HEK293 (cell line): Measurements from ENCODE around the gene GAK.

Experiments
- CTCF ChIA-PET: fragments of 350-600 bp; formaldehyde crosslinking; extraction: SDS; loops from one replicate; lab custom pipeline; 2021; ENCODE audit warnings: antibody characterized with exemption; lab: Yijun Ruan, JAX
- POLR2A ChIA-PET: fragments of 300-600 bp; formaldehyde crosslinking; extraction: SDS; loops from one replicate; lab custom pipeline; 2020; ENCODE audit warnings: antibody characterized with exemption, inconsistent platforms; lab: Yijun Ruan, JAX
- H3K27ac ChIP-seq: fragments of 200-500 bp; sonication (Bioruptor generic); 2 replicates; pipeline ENCODE4 v1.5.1; 2014; ENCODE audit warnings: low read depth, low read length, control low read depth, inconsistent platforms; ENCODE audit errors: extremely low read depth
- H3K36me3 ChIP-seq, 2 experiments: fragments of 200-500 bp in 1 of 2; sonication (Bioruptor generic) in 1 of 2; 1 replicate in 1 of 2; 2 replicates in 1 of 2; pipeline ENCODE4 v1.5.1; 2014 to 2017; ENCODE audit warnings: inconsistent platforms in 2 of 2, low read length in 2 of 2; ENCODE audit not compliant: control insufficient read depth in 2 of 2, insufficient read depth in 1 of 2
- H3K4me1 ChIP-seq: fragments of 200-500 bp; sonication (Bioruptor generic); 2 replicates; pipeline ENCODE4 v1.5.1; 2014; ENCODE audit warnings: mild to moderate bottlenecking, low read length, inconsistent platforms; ENCODE audit not compliant: control insufficient read depth, insufficient read depth
- H3K4me3 ChIP-seq: 2 replicates; pipeline ENCODE4 v1.5.1; 2011; ENCODE audit warnings: low read depth, mild to moderate bottlenecking, control low read depth, low read length, moderate library complexity
- H3K9me3 ChIP-seq: fragments of 200-500 bp; sonication (Bioruptor generic); 2 replicates; pipeline ENCODE4 v1.5.1; 2014; ENCODE audit warnings: low read depth, low read length, inconsistent platforms; ENCODE audit not compliant: control insufficient read depth, insufficient read depth
- ATF2 ChIP-seq: fragments of 450-650 bp; formaldehyde crosslinking; IDR thresholded peaks from 2 replicates; pipeline ENCODE4 v1.5.1; 2016; ENCODE audit warnings: missing biosample characterization, missing genetic modification characterization, low read depth
- GLI4 ChIP-seq: fragments of 450-650 bp; formaldehyde crosslinking; IDR thresholded peaks from 2 replicates; pipeline ENCODE4 v1.5.1; 2016; ENCODE audit warnings: missing biosample characterization, missing genetic modification characterization
- KLF17 ChIP-seq: fragments of 450-650 bp; formaldehyde crosslinking; IDR thresholded peaks from 2 replicates; pipeline ENCODE4 v1.5.1; 2016; ENCODE audit warnings: missing biosample characterization, missing genetic modification characterization
- MEIS1 ChIP-seq: sonication (generic); formaldehyde crosslinking; IDR thresholded peaks from 2 replicates; pipeline ENCODE4 v1.8.1; 2022; ENCODE audit warnings: missing genetic modification reagents, mild to moderate bottlenecking, borderline replicate concordance
- PRDM1 ChIP-seq: fragments of 450-650 bp; formaldehyde crosslinking; IDR thresholded peaks from 2 replicates; pipeline ENCODE4; 2016; ENCODE audit warnings: missing biosample characterization, missing genetic modification characterization
- SP2 ChIP-seq: fragments of 450-650 bp; formaldehyde crosslinking; IDR thresholded peaks from 2 replicates; pipeline ENCODE4 v1.5.1; 2016; ENCODE audit warnings: missing biosample characterization, missing genetic modification characterization
- ZBTB7A ChIP-seq: fragments of 450-650 bp; formaldehyde crosslinking; IDR thresholded peaks from 2 replicates; pipeline ENCODE4 v1.5.1; 2016; ENCODE audit warnings: low read depth, missing biosample characterization, missing genetic modification characterization
- ZFHX2 ChIP-seq: fragments of 450-650 bp; formaldehyde crosslinking; conservative IDR thresholded peaks from 2 replicates; pipeline ENCODE4 v1.5.1; 2016; ENCODE audit warnings: missing biosample characterization, missing genetic modification characterization
- ZNF132 ChIP-seq: fragments of 450-650 bp; formaldehyde crosslinking; IDR thresholded peaks from 2 replicates; pipeline ENCODE4 v1.5.1; 2017; ENCODE audit warnings: missing biosample characterization, missing genetic modification characterization, borderline replicate concordance
- ZNF146 ChIP-seq: fragments of 450-650 bp; formaldehyde crosslinking; IDR thresholded peaks from 2 replicates; pipeline ENCODE4 v1.5.1; 2016; ENCODE audit warnings: missing biosample characterization, missing genetic modification characterization
- ZNF155 ChIP-seq: fragments of 450-650 bp; formaldehyde crosslinking; IDR thresholded peaks from 2 replicates; pipeline ENCODE4 v1.5.1; 2016; ENCODE audit warnings: missing biosample characterization, missing genetic modification characterization
- ZNF175 ChIP-seq: fragments of 450-650 bp; formaldehyde crosslinking; IDR thresholded peaks from 2 replicates; pipeline ENCODE4 v1.5.1; 2016; ENCODE audit warnings: missing biosample characterization, missing genetic modification characterization
- ZNF239 ChIP-seq: fragments of 450-650 bp; formaldehyde crosslinking; IDR thresholded peaks from 2 replicates; pipeline ENCODE4 v1.5.1; 2016; ENCODE audit warnings: missing biosample characterization, missing genetic modification characterization
- ZNF280C ChIP-seq: fragments of 450-650 bp; formaldehyde crosslinking; IDR thresholded peaks from 2 replicates; pipeline ENCODE4 v1.5.1; 2016; ENCODE audit warnings: missing biosample characterization, missing genetic modification characterization
- ZNF324 ChIP-seq: fragments of 450-650 bp; formaldehyde crosslinking; IDR thresholded peaks from 2 replicates; pipeline ENCODE4 v1.5.1; 2016; ENCODE audit warnings: missing biosample characterization, missing genetic modification characterization
- ZNF350 ChIP-seq: fragments of 450-650 bp; formaldehyde crosslinking; IDR thresholded peaks from 2 replicates; pipeline ENCODE4 v1.5.0; 2017; ENCODE audit warnings: missing biosample characterization, mild to moderate bottlenecking, missing genetic modification characterization
- ZNF416 ChIP-seq: fragments of 450-650 bp; formaldehyde crosslinking; IDR thresholded peaks from 2 replicates; pipeline ENCODE4 v1.5.1; 2016; ENCODE audit warnings: missing biosample characterization, missing genetic modification characterization
- ZNF530 ChIP-seq: fragments of 450-650 bp; formaldehyde crosslinking; IDR thresholded peaks from 2 replicates; pipeline ENCODE4 v1.5.1; 2016; ENCODE audit warnings: low read depth, missing biosample characterization, missing genetic modification characterization
- ZNF639 ChIP-seq: fragments of 450-650 bp; formaldehyde crosslinking; IDR thresholded peaks from 2 replicates; pipeline ENCODE4 v1.5.1; 2016; ENCODE audit warnings: missing biosample characterization, missing genetic modification characterization
- ZNF701 ChIP-seq: fragments of 450-650 bp; formaldehyde crosslinking; IDR thresholded peaks from 2 replicates; pipeline ENCODE4 v1.5.1; 2016; ENCODE audit warnings: missing biosample characterization, missing genetic modification characterization
- ZNF785 ChIP-seq: fragments of 450-650 bp; formaldehyde crosslinking; IDR thresholded peaks from 2 replicates; pipeline ENCODE4 v1.5.1; 2016; ENCODE audit warnings: missing biosample characterization, missing genetic modification characterization
- ZSCAN5A ChIP-seq: fragments of 450-650 bp; formaldehyde crosslinking; IDR thresholded peaks from 2 replicates; pipeline ENCODE4 v1.5.1; 2016; ENCODE audit warnings: missing biosample characterization, missing genetic modification characterization
- TF ChIP-seq, protein P1 (sequence below): fragments of 450-650 bp; formaldehyde crosslinking; IDR thresholded peaks from 2 replicates; pipeline ENCODE4 v1.5.1; 2017; ENCODE audit warnings: missing biosample characterization, missing genetic modification characterization
- TF ChIP-seq, protein P2 (sequence below): fragments of 450-650 bp; formaldehyde crosslinking; IDR thresholded peaks from 2 replicates; pipeline ENCODE4 v1.5.1; 2016; ENCODE audit warnings: missing biosample characterization, missing genetic modification characterization

GAK gene

DNA sequence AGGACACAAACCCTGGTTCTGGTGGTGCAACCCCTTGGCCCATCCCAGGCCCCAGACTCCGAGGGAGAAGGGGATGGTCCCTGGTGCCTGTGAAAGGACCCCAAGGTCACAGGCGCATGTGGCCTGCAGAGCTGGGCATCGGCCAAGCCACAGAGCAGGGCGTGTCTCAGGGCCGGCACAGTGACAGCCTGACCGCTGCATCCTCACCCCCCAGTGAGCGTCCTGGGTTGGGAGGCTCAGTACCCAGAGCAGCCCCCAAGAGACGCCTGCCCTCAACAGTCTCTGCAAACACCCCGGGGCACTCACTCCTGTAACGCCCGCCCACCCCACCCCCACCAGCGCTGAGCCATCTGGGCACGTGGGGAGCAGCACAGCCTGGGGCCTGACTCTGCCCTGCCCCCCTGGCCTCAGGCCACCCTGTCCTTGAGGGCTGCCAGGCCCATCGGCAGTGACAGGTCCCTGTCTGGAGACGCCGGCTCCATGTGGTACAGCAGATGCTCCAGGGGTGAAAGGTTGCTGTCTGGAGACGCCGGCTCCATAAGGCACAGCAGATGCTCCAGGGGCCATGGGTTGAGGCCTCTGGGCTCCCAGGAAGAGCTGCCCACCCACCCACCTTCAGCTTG lies 81.7 kb downstream of the GAK start:
- Histone ChIP-seq H3K27ac (no peak overlapping the region), H3K9me3 (no peaks in the 10 kb centered on the region), H3K36me3 (peaks cover 0 to 28% of the 10 kb centered on the region in 2 experiments; a peak in 1 of 3 replicates), H3K4me1 (no peaks in the 10 kb centered on the region), H3K4me3 (no peak overlapping the region)
- CTCF ChIA-PET, result no interaction called here
- no peak for TF ChIP-seq GLI4 (tag by site-specific recombination)
- no peak for TF ChIP-seq ZNF530 (tag by site-specific recombination)
- TF ChIP-seq ZNF324, result no peak
- no peak for TF ChIP-seq KLF17 (tag by site-specific recombination)
- TF ChIP-seq ZNF280C (tag by site-specific recombination), result no peak
- TF ChIP-seq ZSCAN5A (tag by site-specific recombination), result no peak
- TF ChIP-seq MEIS1 (CRISPR knock-in tag), result no peak
- TF ChIP-seq ZNF146 (tag by site-specific recombination), result no peak
- no peak for TF ChIP-seq ZNF701
- no peak for TF ChIP-seq ZNF639 (tag by site-specific recombination)
- no peak for TF ChIP-seq ZBTB7A (tag by site-specific recombination)
- no peak for TF ChIP-seq ZNF239 (tag by site-specific recombination)
- no peak for TF ChIP-seq ZFHX2 (tag by site-specific recombination)
- TF ChIP-seq ZNF785 (tag by site-specific recombination), result no peak
- TF ChIP-seq ZNF175, result no peak
- TF ChIP-seq ZNF350, result no peak
- TF ChIP-seq, protein P1, sequence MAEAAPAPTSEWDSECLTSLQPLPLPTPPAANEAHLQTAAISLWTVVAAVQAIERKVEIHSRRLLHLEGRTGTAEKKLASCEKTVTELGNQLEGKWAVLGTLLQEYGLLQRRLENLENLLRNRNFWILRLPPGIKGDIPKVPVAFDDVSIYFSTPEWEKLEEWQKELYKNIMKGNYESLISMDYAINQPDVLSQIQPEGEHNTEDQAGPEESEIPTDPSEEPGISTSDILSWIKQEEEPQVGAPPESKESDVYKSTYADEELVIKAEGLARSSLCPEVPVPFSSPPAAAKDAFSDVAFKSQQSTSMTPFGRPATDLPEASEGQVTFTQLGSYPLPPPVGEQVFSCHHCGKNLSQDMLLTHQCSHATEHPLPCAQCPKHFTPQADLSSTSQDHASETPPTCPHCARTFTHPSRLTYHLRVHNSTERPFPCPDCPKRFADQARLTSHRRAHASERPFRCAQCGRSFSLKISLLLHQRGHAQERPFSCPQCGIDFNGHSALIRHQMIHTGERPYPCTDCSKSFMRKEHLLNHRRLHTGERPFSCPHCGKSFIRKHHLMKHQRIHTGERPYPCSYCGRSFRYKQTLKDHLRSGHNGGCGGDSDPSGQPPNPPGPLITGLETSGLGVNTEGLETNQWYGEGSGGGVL (tag by site-specific recombination), result no peak
- POLR2A ChIA-PET, result no interaction called here

GRCh38 chr4:849478-850175 lies 82.5 kb downstream of the GAK start:
- Histone ChIP-seq H3K27ac (no peak overlapping the region), H3K9me3 (no peaks in the 10 kb centered on the region), H3K36me3 (peaks cover 0 to 28% of the 10 kb centered on the region in 2 experiments; a peak in 1 of 3 replicates), H3K4me1 (no peaks in the 10 kb centered on the region), H3K4me3 (no peak overlapping the region)
- POLR2A ChIA-PET, result no interaction called here
- CTCF ChIA-PET, result no interaction called here
- TF ChIP-seq ZNF416 (tag by site-specific recombination) (no peak), ATF2 (tag by site-specific recombination) (no peak), ZNF155 (tag by site-specific recombination) (no peak), PRDM1 (no peak), SP2 (tag by site-specific recombination) (no peak), ZNF132 (tag by site-specific recombination) (no peak)
- TF ChIP-seq, protein P2, sequence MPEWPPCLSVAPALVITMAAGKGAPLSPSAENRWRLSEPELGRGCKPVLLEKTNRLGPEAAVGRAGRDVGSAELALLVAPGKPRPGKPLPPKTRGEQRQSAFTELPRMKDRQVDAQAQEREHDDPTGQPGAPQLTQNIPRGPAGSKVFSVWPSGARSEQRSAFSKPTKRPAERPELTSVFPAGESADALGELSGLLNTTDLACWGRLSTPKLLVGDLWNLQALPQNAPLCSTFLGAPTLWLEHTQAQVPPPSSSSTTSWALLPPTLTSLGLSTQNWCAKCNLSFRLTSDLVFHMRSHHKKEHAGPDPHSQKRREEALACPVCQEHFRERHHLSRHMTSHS (tag by site-specific recombination), result no peak
